ENCODE data around the gene BCAP31. TPM values are rescaled to one million over a fixed set of nuclear protein-coding genes. Genes with fewer than 3 reads are reported as not detected.
A peak's percentile ranks its signal among the peaks of the same experiment; 100 is the strongest.
"Not testable (repeated sequence)": the region's sequence is repeated elsewhere in the genome, so short reads cannot be mapped to it uniquely, and the experiment has no call there.

Gene BCAP31
- total RNA-seq, 1 donor from 2014 or later: 219 TPM

GRCh38 chrX:153731845-153732215 lies 7.6 kb upstream of the BCAP31 start:
- no peak overlapping the region for H3K4me3 Mint-ChIP-seq (ENCODE audit: unreplicated experiment)
- H3K27me3 Mint-ChIP-seq (ENCODE audit: low read depth, unreplicated experiment): no peaks in the 10 kb centered on the region
- Histone ChIP-seq H2AFZ (ENCODE audit: low read depth, low read length) (no peak overlapping the region), H3K27me3 (ENCODE audit: insufficient read depth, low read length) (no peaks in the 10 kb centered on the region), H4K20me1 (ENCODE audit: insufficient read depth, low read length) (peaks cover 4% of the 10 kb centered on the region), H3K27ac (ENCODE audit: low read depth, low read length) (no peak overlapping the region), H3K9ac (ENCODE audit: low read length) (no peak overlapping the region), H3K9me3 (ENCODE audit: insufficient read depth, low read depth, low read length) (no peaks in the 10 kb centered on the region), H3K4me3 (ENCODE audit: insufficient read depth, low read depth, low read length) (no peak overlapping the region), H3K4me2 (ENCODE audit: low read length) (no peak overlapping the region), H3K36me3 (ENCODE audit: insufficient read depth, low read length) (no peaks in the 10 kb centered on the region), H3K4me1 (ENCODE audit: insufficient read depth, low read length) (peaks cover 11% of the 10 kb centered on the region), H3K79me2 (ENCODE audit: insufficient read depth, low read length) (no peaks in the 10 kb centered on the region)
- TF ChIP-seq EZH2 (IDR thresholded peaks at IDR 0.05; ENCODE audit: insufficient read depth, low read length): no peak
- no peaks in the 10 kb centered on the region for H3K9me3 Mint-ChIP-seq (ENCODE audit: unreplicated experiment)
- H3K4me1 Mint-ChIP-seq (ENCODE audit: low read depth, unreplicated experiment): peaks cover 3% of the 10 kb centered on the region
- DNase-seq (ENCODE audit: low read depth) (no peak), FAIRE-seq (peak; percentile 43)
- H3K27ac Mint-ChIP-seq (ENCODE audit: unreplicated experiment): peak overlapping the region; percentile 55
- H3K36me3 Mint-ChIP-seq (ENCODE audit: low read depth, unreplicated experiment): peaks cover 16% of the 10 kb centered on the region

- Histone ChIP-seq H3K4me2 (ENCODE audit: low read length) (no peak overlapping the region), H3K4me1 (ENCODE audit: insufficient read depth, low read length) (peaks cover 16% of the 10 kb centered on the region), H3K27me3 (ENCODE audit: insufficient read depth, low read length) (no peaks in the 10 kb centered on the region), H2AFZ (ENCODE audit: low read depth, low read length) (no peak overlapping the region), H3K27ac (ENCODE audit: low read depth, low read length) (no peak overlapping the region), H4K20me1 (ENCODE audit: insufficient read depth, low read length) (peaks cover 4% of the 10 kb centered on the region), H3K36me3 (ENCODE audit: insufficient read depth, low read length) (no peaks in the 10 kb centered on the region), H3K79me2 (ENCODE audit: insufficient read depth, low read length) (no peaks in the 10 kb centered on the region), H3K9ac (ENCODE audit: low read length) (no peak overlapping the region), H3K9me3 (ENCODE audit: insufficient read depth, low read depth, low read length) (no peaks in the 10 kb centered on the region), H3K4me3 (ENCODE audit: insufficient read depth, low read depth, low read length) (no peak overlapping the region)
- TF ChIP-seq CTCF (IDR thresholded peaks at IDR 0.05; ENCODE audit: insufficient read depth, low read depth, low read length): no peak
- Mint-ChIP-seq H3K9me3 (ENCODE audit: unreplicated experiment) (no peaks in the 10 kb centered on the region), H3K27me3 (ENCODE audit: low read depth, unreplicated experiment) (no peaks in the 10 kb centered on the region), H3K36me3 (ENCODE audit: low read depth, unreplicated experiment) (peaks cover 16% of the 10 kb centered on the region), H3K27ac (ENCODE audit: unreplicated experiment) (peak overlapping the region; percentile 2), H3K4me1 (ENCODE audit: low read depth, unreplicated experiment) (peaks cover 3% of the 10 kb centered on the region), H3K4me3 (ENCODE audit: unreplicated experiment) (no peak overlapping the region)
- FAIRE-seq: peak; percentile 23
- no peak for DNase-seq (ENCODE audit: low read depth)
Observed at GRCh38 chrX:153731117-153731844, 7.1 kb upstream of the BCAP31 start.

GRCh38 chrX:153730115-153730514 lies 5.9 kb upstream of the BCAP31 start:
- not testable (repeated sequence) for H3K9me3 ChIP-seq (ENCODE audit: insufficient read depth, low read depth, low read length); H3K4me3 Mint-ChIP-seq (ENCODE audit: unreplicated experiment); H3K4me2 ChIP-seq (ENCODE audit: low read length); H3K27ac ChIP-seq (ENCODE audit: low read depth, low read length); H2AFZ ChIP-seq (ENCODE audit: low read depth, low read length); H3K27ac Mint-ChIP-seq (ENCODE audit: unreplicated experiment); H3K36me3 ChIP-seq (ENCODE audit: insufficient read depth, low read length); H3K27me3 ChIP-seq (ENCODE audit: insufficient read depth, low read length); FAIRE-seq; H3K4me1 Mint-ChIP-seq (ENCODE audit: low read depth, unreplicated experiment); DNase-seq (ENCODE audit: low read depth); H4K20me1 ChIP-seq (ENCODE audit: insufficient read depth, low read length); H3K9ac ChIP-seq (ENCODE audit: low read length); H3K79me2 ChIP-seq (ENCODE audit: insufficient read depth, low read length); H3K4me3 ChIP-seq (ENCODE audit: insufficient read depth, low read depth, low read length); H3K27me3 Mint-ChIP-seq (ENCODE audit: low read depth, unreplicated experiment); H3K9me3 Mint-ChIP-seq (ENCODE audit: unreplicated experiment)
- peaks cover 16% of the 10 kb centered on the region for H3K36me3 Mint-ChIP-seq (ENCODE audit: low read depth, unreplicated experiment)
- H3K4me1 ChIP-seq (ENCODE audit: insufficient read depth, low read length): peaks cover 18% of the 10 kb centered on the region

Measured in astrocyte (in vitro differentiated cells and primary cell).